HepG2 (cell line): ENCODE results near the gene DENND4B. TPM values are rescaled to one million over a fixed set of nuclear protein-coding genes. Genes with fewer than 3 reads are reported as not detected.
A peak's percentile ranks its signal among the peaks of the same experiment; 100 is the strongest.

Source experiments
- BCL6 ChIP-seq: IDR thresholded peaks from 2 replicates; pipeline ENCODE4 v1.6.1; 2016; ENCODE audit warnings: missing genetic modification reagents, missing compliant biosample characterization
- GATAD1 ChIP-seq: IDR thresholded peaks from 2 replicates; pipeline ENCODE4 v1.6.1; 2016; ENCODE audit warnings: missing genetic modification reagents, missing compliant biosample characterization
- KDM5A ChIP-seq: fragments of 200-600 bp; sonication (generic); IDR thresholded peaks from 2 replicates; pipeline ENCODE4 v1.7.0; 2018; ENCODE audit warnings: antibody characterized with exemption, mild to moderate bottlenecking, low read length, borderline replicate concordance
- MLX ChIP-seq: IDR thresholded peaks from 2 replicates; pipeline ENCODE4 v1.6.1; 2016
- MXD1 ChIP-seq: sonication (generic); formaldehyde crosslinking; IDR thresholded peaks from 2 replicates; pipeline ENCODE4 v1.4.0; 2020; ENCODE audit warnings: mild to moderate bottlenecking, missing genetic modification reagents
- NR0B2 ChIP-seq: sonication (generic); formaldehyde crosslinking; IDR thresholded peaks from 2 replicates; pipeline ENCODE4 v1.4.0; 2020; ENCODE audit warnings: mild to moderate bottlenecking, missing genetic modification reagents
- SRY ChIP-seq: sonication (generic); formaldehyde crosslinking; IDR thresholded peaks from 2 replicates; pipeline ENCODE4 v1.8.0; 2022; ENCODE audit warnings: mild to moderate bottlenecking, missing genetic modification reagents
- TBX2 ChIP-seq: sonication (generic); formaldehyde crosslinking; IDR thresholded peaks from 2 replicates; pipeline ENCODE4 v1.5.0; 2020; ENCODE audit warnings: missing genetic modification reagents, mild to moderate bottlenecking, borderline replicate concordance
- UBTF ChIP-seq: sonication (generic); formaldehyde crosslinking; IDR thresholded peaks from 2 replicates; pipeline ENCODE4 v1.4.0; 2020; ENCODE audit warnings: mild to moderate bottlenecking, missing genetic modification reagents
- ZBTB10 ChIP-seq: sonication (generic); formaldehyde crosslinking; IDR thresholded peaks from 2 replicates; pipeline ENCODE4 v1.4.0; 2020; ENCODE audit warnings: missing genetic modification reagents, borderline replicate concordance
- ZNF605 ChIP-seq: sonication (generic); formaldehyde crosslinking; IDR thresholded peaks from 2 replicates; pipeline ENCODE4 v1.8.0; 2022; ENCODE audit warnings: mild to moderate bottlenecking, missing genetic modification reagents
- polyA plus RNA-seq, 8 experiments: library from polyadenylated mRNA; depleted of rRNA in 3 of 8; stranded (reverse) in 7 of 8; unstranded in 1 of 8; fragments of >200 nt; fragmentation: Illumina TruSeq in 4 of 8; extraction: Trizol in 4 of 8; gene quantifications; 2 replicates each; pipeline versions ENCODE4 v1.2.1 to v1.2.3, GENCODE V29; 2011 to 2016; ENCODE audit warnings: low read depth in 4 of 8, missing spikeins in 1 of 8, mixed read lengths in 1 of 8; ENCODE audit not compliant: insufficient read depth in 1 of 8
- total RNA-seq, 5 experiments: library from RNA; depleted of rRNA; stranded (reverse); fragments of >200 nt; fragmentation: Illumina TruSeq; extraction: Trizol; gene quantifications; 2 replicates each; pipeline ENCODE4 v1.2.3, GENCODE V29; 2016; ENCODE audit warnings: low read depth in 1 of 5

Gene DENND4B
- total and polyA plus RNA-seq, 2 of the 13 experiments (the other 11 are each of a cell fraction or from before 2014, with no cell fraction given), result 15.1 to 20.3 TPM

- 0 out of 2 replicates have a peak, but pooled peaks have one; percentile 26 for TF ChIP-seq SRY (CRISPR knock-in tag)
- TF ChIP-seq MLX (CRISPR knock-in tag), result no peak
- 0 out of 2 replicates have a peak, but pooled peaks have one; percentile 33 for TF ChIP-seq KDM5A
- TF ChIP-seq MXD1 (CRISPR knock-in tag), result peak; percentile 56; the same call in 1 of the 2 replicates
- peak; percentile 75 for TF ChIP-seq BCL6
- 0 out of 2 replicates have a peak, but pooled peaks have one; percentile 3 for TF ChIP-seq GATAD1 (CRISPR knock-in tag)
- peak; percentile 51 for TF ChIP-seq TBX2 (CRISPR knock-in tag)
- 0 out of 2 replicates have a peak, but pooled peaks have one; percentile 6 for TF ChIP-seq ZBTB10
- TF ChIP-seq NR0B2 (CRISPR knock-in tag), result peak; percentile 51; the same call in 1 of the 2 replicates
- 0 out of 2 replicates have a peak, but pooled peaks have one; percentile 49 for TF ChIP-seq ZNF605 (CRISPR knock-in tag)
- peak; percentile 64; the same call in 1 of the 2 replicates for TF ChIP-seq UBTF
These were observed 17.4 kb upstream of the DENND4B start (continued) for GRCh38 chr1:153963850-153964331.
